OCI-LY7 (cell line): ENCODE measurements around the gene UFSP1.

Experiments used
- CTCF ChIP-seq: fragments of 200-600 bp; sonication (generic); conservative IDR thresholded peaks from 2 replicates; pipeline ENCODE4 v1.5.1; 2014; ENCODE audit warnings: mild to moderate bottlenecking, antibody characterized with exemption, low read length, moderate library complexity, mixed read lengths
- EZH2phosphoT487 ChIP-seq: fragments of 200-600 bp; sonication (generic); IDR thresholded peaks from 2 replicates; pipeline ENCODE4 v1.6.1; 2018; ENCODE audit warnings: low read depth, borderline replicate concordance, mild to moderate bottlenecking, mixed run types, antibody characterized with exemption, low read length, moderate library complexity, mixed read lengths

- no peak for TF ChIP-seq CTCF
- TF ChIP-seq EZH2phosphoT487: no peak
Observed at GRCh38 chr7:100897772-100898454, 8.4 kb upstream of the UFSP1 start.
